HG02798 (cell line): ENCODE data around the gene SKI.
"Not testable (repeated sequence)": the region's sequence is repeated elsewhere in the genome, so short reads cannot be mapped to it uniquely, and the experiment has no call there.

Source experiments
- ATAC-seq: cut with Tn5 transposase; IDR thresholded peaks from one replicate; pipeline ENCODE4 v1.9.1; 2021; ENCODE audit warnings: mild to moderate bottlenecking; ENCODE audit not compliant: unreplicated experiment, poor library complexity

Gene SKI

GRCh38 chr1:2330035-2330434, 101.9 kb downstream of the SKI start:
- ATAC-seq = no peak

DNA sequence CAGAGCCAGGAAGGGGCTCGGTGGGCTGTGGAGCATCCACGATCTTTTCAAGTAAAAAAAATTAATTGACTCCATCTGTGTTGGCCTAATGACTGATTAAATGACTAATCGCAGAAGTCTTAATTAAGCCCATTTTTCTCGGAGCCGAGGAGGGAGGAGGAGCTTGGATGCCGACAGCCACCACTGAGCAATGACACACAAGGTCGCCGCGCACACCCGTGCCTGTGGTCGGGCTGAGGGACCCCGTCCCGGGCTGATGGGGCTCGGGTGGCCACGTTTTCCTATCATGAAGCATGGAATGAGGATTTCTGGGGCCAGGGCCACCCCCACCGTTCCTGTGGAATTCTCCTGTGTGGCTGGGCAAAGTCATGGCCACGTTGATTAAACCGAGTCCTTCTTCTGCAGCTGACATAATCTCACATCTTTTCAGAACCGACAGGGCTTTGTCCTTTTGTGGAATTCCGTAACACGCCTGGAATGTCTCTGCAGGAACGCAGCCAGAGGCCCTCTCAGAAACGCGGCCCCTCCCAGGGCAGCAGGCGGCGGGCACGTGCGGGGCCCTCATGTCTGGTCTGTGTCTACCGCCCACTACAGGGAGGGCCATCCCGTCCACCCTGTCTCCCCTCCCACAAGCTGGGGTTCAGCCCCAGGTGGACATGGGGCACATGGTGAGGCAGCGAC, 102.5 kb downstream of the SKI start:
- ATAC-seq = no peak

DNA sequence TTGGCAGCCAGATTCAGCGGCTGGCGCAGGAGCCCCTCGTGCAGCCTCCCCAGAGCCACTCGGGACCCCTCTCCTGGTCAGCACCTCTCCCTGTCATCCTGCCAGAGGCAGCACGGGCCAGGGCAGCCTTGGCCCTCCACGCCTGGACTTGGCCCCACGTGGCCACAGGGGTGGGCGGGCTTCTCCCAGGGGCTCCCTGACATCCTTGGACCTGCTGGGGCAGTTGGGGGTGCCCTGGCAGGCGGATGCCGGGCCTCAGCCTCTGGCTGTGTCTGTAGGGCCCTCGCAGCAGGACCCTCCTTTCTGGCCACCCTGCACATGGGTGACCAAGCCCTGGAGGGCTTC, 103.1 kb downstream of the SKI start:
- ATAC-seq = no peak

DNA sequence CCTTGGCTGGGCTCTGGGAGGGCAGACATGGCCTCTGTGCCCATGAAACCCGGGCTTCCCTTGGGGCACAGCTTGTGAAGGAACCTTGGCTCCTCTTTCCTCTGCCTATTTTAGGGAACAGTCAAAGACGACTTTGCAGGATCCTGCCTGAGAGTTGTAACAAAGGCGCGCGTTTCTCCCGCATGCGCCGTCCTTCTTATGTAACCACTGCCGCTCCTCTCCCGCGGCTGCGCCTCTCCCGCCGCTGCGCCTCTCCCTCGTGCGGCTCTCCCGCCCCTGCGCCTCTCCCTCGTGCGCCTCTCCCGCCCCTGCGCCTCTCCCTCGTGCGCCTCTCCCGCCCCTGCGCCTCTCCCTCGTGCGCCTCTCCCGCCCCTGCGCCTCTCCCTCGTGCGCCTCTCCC, 103.5 kb downstream of the SKI start:
- ATAC-seq = not testable (repeated sequence)

DNA sequence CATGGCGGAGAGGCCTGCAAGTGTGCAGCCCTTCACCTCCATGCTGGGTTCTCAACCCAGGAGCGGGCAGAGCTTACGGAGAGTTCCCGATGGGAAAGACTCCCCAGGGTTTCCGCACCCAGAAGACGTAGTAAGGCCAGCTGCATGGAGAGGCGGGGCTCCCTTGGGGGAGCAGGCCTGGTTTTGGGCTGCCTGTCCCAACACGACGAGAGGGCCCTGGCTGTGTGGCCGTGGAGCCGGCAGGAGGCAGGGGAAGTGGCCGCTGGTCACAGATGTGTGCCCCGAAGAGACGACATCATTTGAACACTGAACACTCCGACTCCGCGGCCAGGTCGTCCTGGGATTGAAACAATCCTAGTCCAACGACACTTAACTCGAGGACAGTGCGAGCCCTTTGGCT, 106.2 kb downstream of the SKI start:
- ATAC-seq = no peak

DNA sequence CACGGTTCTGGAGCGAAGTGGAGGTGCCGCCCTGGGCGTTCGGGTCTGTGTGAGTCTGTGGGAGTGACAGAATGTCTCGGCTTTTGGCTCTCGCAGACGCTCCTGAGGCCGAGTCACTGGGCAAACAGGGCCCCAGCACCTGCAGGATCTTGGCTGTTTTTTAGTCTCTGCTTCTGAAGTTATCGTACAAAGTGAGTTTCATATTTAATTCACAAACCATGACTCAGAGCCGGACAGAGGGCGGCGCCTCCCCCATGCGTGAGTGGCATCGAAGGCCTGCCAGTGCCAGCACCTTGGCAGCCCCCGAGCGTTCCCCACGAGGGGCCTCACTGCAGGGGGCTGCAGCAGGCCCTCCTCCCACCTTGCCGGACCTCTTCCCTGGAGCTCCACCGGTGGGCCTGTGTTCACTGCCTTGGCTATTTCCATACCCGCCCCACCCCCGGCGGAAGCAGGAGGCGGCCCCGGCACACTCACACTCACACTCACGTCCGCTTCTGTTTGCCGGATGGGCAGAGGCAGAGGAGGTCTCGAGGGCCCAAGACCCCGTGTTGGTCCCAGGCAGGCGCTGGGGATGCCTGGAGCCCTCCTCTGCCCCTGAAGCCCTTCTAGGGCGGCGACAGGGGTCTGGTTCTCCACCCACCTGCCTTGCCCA, 106.9 kb downstream of the SKI start:
- ATAC-seq = no peak

DNA sequence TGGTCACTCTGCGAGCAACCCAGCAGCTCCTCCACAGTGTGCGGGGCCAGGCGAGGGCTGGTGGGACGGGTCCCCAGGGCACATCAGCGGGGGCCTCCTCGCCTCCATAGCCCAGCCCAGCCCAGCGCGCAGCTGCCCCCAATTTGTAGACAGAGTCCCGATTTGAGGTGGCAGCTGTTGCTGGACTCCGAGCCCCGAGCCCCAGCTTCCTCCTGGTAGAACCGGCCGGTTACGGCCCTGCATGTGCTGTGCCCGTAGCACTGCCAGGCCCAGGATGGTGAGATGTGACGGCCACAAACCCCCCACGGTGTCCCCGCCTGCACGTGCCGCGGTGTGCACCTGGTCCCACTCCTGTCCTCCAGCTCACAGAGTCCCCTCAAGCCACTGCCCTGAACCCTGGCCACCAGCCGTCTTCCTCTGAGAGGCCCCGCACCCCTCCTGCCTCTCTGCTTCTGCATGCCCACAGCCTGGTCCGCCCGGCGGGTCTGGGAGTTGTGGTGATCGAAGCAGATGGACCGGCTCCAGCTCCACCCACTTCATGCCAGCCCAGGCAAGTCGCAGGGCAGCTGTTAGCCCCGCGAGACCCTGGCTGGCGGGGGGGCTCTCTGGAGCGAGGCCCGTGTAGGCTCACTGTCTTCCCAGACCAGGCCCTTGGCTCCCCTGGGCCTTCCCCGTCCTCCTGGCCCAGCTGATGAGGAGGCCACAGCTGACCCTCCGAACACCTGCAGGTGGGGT, 107.8 kb downstream of the SKI start:
- no peak for ATAC-seq

DNA sequence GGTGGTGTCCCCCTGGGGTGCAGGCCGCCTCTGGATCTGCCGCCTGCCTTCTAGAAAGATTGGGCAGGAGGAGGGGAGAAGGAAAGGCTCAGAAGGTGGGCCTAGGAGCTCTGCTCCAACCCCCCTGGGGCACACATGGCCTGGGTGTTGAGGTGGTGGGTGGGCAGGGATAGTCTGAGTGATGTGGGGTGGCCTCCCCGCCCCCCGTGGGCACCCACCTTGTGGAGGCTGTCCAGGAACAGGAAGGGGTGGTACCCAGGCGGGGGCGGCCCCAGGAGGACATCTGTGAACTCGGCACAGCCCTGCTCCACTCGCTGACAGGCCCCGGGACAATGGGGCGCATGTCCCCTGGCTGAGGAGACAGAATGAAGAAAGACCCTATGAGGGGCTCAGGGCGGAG, 108.4 kb downstream of the SKI start:
- no peak for ATAC-seq

- ATAC-seq = no peak
Measured at GRCh38 chr1:2337081-2337480, 109.0 kb downstream of the SKI start.

GRCh38 chr1:2337501-2337900, 109.4 kb downstream of the SKI start:
- ATAC-seq = no peak

DNA sequence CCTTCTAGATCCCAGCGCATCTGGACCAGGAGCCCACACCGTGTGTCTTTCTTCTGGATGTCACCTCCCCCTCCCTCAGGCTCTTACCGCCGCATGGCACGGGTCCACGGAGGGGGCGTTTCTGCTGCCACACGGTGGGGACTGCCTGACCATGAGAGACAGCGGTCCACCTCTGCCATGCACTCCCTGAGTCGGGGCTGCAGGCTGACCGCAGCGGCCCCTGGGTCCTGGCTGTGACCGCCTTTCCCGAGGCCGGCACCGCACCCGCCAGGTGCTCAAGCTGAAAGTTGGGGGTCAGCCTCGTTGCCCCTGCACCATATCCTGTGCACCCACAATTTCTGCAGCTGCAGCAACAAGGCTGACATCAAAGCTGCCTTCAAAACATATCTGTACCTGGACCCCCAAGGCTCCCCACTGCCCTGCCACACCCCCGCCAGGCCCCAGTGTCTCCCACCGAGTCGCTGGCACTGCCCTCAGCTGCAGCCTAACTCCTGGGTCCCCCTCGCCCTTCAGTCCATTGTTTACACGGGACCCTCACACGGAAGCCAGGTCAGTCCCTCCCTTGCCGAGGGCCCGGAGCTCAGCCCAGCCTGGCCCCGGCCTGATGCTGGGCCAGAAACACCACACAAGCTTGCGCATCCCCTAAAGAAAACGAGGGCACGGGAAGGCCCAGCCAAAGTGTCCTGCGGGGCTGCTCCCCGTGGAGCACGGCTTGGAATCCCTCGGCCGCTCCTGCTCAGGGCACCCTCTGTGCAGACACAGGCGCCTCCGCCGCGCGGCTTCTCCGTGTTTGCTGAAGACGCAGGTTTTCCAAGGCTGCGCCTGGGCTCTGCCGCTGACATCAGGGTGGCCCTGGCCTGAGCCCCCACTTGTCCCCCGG, 111.3 kb downstream of the SKI start:
- ATAC-seq = no peak

DNA sequence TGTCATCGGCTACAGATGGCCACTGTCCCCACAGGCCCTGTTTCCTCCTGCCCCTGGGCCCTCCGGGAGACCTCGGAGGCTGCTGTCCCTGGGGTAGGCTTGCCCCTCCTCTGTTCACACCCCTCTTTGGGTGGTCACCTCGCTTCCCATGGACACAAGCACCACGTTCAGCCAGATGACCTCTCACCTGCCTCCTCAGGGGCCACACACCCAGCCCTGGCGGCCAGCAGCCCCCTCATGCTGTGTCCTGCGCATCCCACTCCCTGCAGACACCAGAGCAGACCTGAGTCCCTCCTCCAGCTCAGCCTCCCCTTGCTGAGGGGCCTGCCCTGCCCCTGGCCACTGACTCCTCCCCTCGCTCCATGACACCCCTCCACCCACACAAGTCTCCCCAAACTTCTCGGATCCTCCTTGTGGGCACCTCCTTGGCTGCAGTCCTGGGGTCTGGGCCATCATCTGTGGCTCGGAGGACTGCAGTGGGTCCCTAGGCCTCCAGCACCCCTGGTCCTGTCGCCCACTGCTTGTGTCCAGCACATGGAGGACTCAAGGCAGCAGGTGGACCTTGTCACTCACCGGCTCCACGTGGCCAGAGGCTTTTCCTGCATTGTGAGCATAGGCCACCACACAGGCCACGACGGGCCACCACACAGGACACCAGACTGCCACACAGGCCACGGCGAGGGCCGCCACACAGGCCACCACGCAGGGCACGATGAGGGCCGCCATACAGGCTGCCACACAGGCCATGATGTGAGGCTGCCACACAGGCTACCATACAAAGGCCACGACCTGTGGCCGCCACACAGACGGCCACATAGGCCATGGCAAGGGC, 112.2 kb downstream of the SKI start:
- ATAC-seq = no peak

DNA sequence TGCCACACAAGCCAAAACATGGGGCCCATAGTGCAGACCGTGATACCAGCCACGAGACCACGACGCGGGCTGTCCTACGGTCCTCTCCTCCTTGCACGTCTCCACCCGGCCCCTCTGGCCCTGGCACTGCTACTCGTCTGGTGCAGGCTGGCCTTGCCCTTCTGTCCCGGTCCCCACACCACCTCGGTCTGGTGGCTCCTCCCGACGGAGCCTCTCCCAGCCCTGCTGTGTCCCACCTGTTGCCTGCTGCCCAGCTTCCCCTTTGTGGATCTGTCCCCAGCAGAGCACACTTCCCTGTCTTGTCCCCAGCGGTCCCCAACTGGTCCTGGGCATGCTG, 112.8 kb downstream of the SKI start:
- ATAC-seq = no peak

DNA sequence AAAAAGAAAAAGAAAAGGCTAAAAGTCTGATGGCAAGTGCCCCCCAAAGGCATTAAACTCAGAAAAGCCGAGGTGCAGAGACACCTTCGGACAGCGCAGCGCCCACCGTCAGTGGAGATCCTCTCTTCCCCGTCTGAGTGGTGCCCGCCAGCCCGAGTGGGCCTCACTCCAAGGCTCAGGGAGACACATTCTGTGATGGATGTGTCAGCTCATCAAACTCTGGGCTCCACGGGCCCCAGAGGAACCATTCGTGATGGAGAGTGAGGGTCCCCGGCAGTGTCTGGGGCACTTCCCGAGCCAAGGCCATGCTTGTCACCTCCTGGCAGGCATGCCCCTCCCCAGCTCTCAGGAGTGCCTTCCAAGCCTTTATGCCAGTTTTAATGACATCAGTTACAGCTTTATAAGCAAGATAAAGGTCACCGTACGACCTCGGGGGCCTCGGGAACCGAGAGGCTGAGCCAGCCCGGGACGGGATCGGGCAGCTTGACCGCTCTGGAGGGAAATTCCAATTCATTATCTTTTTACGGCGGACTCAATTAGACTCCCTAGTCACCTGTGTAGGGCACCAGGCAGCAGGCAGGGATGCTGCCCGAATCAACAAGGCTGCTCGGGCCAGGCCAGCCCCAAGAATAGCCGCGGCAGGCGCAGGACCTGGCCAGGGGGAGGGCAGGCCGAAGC, 113.7 kb downstream of the SKI start:
- no peak for ATAC-seq

DNA sequence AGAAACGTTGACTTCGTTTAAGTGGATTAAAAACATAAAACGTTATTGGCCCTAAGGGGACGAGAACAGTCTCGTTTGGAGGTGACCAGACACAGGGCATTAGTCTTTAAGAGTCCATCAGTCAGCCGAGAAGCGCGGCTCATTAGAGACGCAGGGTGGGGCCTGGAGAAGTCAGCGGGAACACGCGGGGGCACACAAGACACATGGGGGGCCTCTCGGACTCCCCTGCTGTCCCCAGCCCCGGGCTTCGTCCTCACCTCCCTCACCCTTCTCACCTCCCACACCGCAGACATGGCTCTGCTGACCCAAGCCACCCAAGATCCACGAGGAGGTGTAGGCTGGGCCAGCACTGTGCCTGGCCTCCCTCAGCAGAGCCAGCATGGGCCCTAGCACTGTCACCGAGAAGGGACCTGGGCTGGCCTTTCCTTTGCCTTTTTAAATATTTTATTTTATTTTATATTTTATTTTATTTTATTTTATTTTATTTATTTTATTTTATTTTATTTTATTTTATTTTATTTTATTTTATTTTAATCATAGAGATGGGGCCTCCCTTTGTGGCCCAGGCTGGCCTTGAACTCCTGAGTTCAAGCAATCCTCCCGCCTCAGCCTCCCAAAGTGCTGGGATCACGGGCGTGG, 114.4 kb downstream of the SKI start:
- no peak for ATAC-seq

- ATAC-seq = no peak
Measured at GRCh38 chr1:2343023-2343935, 115.2 kb downstream of the SKI start.

DNA sequence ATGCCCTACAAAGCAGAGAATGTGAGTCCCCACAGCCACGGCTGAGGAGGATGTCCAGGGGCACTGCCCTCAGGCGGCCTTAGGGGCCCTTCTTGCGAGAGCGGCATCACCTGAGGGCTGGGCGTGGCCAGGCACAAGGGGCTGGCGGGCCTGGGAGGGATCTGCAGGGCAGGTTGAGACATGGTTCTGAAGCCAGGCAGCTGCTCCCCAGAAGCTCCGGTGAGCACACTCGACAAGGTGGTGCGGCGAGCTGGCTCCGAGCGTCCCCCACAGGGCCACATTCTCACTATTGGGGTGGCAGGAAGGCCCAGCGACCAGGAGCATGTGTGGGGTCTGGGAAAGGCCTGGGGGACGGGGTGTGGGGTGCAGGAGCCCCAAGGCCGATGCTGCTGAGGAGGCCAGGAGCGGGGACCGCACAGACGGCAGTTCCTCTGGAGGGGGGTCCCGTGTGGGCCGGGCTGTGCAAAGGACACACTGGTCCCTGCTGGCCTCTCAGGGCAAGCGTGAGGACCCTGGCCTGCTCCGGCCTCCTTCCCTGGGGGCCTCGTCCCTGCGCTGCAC, 116.1 kb downstream of the SKI start:
- no peak for ATAC-seq
